Femur (tissue), 1 donor: Measurements from ENCODE around the gene OTOGL.
"Not testable (repeated sequence)": the region's sequence is repeated elsewhere in the genome, so short reads cannot be mapped to it uniquely, and the experiment has no call there.

Source experiments
- DNase-seq: peaks from one replicate; pipeline ENCODE4 v3.0.0-alpha.2; 2017

The OTOGL gene

DNA sequence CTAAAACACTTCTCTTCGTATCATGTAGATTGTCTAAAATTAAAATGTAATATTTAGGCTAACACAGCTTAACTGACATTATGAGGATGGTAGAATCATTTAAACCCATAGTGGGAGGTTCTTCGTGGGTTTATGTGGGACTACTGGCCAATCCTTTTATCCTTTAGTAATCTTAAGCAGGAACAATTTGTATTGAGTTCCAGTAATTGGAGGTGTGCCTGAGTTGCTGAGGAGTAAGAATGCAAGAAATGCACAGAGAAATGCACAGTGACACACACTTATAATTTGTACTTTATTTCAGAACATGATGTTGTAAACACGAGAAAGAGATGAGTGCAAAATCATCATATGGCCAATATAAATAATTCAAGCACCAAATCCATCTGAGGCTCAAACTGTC lies 22.3 kb downstream of the OTOGL start:
- DNase-seq: no peak

DNA sequence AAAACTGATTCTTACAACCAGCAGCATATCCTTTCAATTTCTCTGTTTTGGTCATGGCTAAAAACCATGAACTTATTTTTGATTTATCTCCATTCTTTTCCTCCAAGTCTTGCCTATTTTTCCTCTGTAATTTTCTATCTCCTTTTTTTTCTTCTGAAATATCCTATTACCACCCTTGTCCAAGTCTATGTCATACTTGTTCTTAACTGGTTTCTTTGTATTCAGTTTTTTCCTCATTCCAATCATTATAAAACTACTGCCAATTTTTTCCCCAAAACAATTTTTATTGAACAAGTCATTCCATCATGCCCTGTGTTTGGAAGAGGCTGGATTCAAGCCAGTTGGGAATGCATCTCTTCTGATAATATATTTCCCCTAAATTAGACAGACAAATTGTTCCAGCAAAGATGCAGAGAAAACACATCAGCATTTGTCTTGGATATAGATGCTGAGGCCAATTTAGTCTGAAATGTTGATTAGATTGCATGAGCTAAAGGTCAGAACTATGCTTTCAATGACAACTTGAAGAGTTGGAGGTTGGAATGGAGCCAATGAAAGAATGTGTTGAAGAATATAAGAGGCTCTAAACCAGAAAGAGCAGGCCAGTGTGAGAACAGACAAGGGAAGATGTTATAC lies 30.7 kb downstream of the OTOGL start:
- DNase-seq: no peak

DNA sequence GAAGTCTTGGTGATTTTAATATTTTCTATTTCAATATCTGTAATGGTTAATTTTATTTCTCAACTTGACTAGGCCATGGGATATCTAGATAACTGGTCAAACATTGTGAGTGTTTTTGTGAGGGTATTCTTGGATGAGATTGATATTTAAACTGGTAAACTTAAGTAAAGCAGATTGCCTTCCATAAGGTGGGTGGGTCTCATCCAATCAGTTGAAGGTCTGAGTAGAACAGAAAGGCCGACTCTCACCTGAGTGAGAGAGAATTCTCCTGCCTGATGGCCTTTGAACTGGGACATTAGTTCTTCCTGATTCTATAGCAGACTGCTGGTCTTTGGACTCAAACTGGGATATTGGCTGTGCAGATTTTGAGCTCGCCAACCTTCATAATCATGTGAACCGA lies 36.3 kb downstream of the OTOGL start:
- no peak for DNase-seq

DNA sequence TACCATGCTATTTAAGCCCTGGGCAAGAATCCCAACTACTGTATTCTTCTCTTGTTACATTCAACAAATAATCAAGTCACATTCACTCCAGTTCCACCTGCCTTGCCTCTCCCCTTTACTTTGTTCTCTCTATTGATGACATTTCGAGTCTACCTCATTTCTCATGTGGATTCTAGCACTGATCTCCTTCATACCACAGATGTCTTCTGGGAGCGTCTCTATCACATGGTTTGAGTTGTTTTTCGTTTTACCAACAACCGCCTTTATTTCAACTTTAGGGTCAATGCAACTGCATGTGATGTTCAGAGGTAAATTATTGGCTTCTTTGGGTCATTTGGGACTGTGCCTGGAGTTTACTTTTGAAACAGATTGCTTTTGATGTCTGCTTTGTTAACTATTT lies 40.7 kb downstream of the OTOGL start:
- no peak for DNase-seq

DNA sequence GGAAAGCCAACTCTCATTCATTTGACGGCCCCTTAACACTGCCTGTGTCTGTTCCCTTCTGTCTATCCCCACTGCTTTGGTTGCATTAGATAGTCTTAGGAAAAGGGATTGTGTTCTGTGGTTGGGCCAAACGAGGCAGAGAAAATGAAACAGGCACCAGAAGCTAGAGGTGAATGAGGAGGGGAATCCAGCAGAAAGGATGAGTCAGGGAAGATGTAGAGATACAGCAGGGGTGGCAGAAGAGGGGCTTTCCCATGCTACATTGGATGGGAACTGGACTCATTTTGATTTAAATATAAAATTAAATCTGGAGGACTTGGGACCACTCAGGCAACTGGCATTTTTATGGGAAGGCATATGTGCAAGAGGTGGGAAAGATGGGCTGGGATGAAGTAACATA lies 43.3 kb downstream of the OTOGL start:
- DNase-seq: no peak

DNA sequence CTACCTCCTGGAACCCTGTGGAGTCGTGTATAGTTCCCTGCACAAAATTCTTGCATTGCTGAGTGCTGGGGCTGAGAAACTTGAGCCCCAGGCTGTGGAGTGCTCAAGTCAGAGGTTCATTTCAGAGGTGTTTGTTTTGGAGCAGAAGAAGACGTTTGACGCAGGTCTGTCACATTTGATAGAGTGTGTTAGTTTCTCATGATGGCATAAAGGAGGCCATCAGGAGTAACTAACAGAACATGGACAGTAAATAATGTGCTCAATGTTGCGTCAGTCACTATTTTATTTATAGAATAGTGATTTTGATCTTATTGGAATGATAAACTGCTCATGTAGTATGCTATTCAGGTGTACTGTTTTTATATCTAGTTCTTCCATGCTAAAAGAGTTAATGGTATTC lies 44.2 kb downstream of the OTOGL start:
- no peak for DNase-seq

DNA sequence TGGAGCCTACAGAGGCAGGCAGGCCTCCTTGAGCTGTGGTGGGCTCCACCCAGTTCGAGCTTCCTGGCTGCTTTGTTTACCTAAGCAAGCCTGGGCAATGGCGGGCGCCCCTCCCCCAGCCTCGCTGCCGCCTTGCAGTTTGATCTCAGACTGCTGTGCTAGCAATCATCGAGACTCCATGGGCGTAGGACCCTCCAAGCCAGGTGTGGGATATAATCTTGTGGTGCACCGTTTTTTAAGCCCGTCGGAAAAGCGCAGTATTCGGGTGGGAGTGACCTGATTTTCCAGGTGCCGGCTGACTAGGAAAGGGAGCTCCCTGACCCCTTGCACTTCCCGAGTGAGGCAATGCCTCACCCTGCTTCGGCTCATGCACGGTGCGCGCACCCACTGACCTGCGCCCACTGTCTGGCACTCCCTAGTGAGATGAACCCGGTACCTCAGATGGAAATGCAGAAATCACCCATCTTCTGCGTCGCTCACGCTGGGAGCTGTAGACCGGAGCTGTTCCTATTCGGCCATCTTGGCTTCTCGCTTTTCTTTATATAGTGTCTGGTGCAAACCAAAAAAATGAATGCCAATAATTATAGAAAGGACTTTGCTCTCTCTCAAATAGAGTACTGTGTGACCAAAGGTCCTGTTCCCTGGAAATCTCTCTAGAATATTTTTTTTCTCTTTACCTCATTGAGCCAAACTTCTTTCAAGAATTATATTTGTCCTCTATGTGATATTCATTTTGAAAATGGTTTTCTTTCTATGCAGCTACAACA lies 50.4 kb downstream of the OTOGL start:
- DNase-seq: not testable (repeated sequence)

DNA sequence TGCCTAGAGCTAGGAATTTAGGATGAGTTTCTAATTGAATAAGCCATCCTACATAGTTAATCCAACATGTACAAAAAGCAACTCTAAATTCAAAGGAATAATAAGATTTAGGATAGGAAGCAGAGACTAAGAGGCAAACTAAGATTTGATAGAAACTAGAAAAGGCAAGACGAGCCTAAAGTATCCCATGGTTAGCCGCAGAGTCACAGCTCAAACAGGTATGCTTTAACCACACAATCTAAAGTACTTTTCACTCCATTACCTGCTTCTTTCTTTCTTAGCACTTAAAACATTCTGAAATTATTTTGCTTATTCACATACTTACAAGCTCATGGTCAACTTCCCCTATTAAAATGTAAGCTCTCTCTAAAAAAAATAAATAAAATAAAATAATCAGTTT lies 51.8 kb downstream of the OTOGL start:
- DNase-seq: no peak

DNA sequence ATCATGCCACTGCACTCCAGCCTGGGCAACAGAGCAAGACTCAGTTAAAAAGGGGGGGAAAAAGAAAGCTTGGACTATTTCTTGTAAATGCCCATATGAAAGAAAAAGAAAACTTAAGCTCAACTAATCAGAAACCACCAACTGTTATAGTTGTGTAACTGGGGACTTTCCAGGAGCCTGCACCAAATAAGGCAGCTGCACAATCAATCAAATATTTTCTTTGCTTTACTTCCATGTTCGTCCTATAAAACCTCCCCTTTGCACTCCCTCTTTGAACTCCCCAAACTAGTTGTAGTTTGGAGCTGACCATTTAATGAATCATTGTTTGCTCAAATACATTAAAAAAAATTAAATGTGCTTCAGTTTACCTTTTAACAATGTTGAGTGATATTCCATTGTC lies 54.9 kb downstream of the OTOGL start:
- no peak for DNase-seq

DNA sequence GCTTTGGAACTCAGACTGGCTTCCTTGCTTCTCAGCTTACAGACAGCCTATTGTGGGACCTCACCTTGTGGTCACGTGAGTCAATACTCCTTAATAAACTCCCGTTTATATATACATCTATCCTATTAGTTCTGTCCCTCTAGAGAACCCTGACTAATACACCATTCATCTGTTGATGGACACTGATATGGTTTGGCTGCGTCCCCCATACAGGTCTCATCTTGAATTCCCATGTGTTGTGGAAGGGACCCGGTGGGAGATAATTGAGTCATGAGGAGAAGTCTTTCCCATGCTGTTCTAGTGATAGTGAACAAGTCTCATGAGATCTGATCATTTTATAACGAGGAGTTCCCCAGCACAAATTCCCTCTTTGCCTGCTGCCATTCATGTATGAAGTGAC lies 57.0 kb downstream of the OTOGL start:
- DNase-seq: no peak

DNA sequence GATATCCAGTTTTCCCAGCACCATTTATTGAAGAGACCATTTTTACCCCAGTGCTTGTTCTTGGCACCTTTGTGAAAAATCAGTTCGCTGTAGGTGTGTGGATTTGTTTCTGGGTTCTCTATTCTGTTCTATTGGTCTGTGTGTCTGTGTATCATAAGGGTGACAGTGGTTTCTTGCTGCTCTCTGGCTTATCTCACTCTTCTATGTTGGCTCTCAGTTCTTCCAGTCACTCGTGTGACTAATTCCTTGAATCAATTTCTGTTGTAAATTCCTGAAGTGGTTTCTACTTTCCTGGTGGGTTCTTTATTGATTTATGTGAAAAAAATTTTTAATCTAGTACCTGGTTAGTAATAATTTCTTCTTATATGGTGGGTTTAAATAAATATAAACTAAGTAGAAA lies 58.3 kb downstream of the OTOGL start:
- no peak for DNase-seq

DNA sequence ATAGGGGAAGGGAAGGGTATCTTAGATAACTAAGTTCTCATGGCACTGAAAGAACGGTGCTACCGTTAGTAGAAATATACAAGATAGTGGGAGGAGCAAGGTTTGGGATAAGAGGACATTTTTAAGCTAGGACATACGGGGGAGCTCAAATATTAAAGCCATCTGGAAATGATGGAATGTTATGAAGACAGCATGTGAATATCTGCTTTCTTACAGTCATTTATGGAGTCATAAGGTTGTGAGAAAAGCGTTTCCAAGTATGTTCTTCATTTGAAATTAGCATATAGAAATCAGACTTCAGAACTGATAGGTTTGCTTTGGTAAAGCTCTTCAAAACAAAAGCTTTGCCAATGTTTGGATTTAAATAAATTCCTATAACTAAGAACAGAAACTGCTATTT lies 62.3 kb downstream of the OTOGL start:
- no peak for DNase-seq

DNA sequence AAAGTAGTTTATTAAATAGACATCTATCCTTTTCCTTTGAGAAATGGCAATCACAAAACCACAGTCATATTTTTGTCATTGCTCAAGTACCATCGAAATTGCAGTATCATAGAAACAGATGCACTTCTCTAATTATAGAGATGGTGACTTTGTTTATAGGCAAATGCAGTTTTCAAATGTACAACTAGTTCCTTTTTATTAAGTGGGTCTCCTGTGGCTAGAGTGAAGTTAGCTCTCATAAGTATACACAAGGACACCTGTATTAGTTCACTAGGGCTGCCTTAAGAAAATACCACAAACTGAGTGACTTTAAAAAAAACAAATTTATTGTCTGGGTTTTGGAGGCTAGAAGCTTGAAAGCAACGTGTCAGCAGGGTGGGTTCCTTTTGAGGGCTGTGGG lies 62.8 kb downstream of the OTOGL start:
- no peak for DNase-seq

DNA sequence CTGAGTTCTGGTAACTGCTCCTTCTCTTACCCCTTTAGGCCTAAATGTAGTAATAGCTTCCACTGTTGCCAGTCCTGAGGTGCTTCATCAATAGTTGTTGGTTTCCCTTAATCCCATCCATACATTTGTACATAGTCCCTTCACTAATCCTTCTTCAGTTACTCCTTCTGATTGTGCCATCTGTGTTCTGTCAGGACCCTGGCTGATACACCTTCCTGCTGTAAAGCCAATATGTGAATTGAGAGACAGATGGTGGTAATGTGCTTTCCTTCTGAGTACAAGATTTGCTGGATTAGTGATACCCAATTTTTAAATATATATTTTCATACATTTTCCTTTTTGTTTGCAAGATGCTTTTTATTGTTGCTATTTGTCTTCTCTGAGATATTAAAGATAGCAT lies 66.4 kb downstream of the OTOGL start:
- no peak for DNase-seq

DNA sequence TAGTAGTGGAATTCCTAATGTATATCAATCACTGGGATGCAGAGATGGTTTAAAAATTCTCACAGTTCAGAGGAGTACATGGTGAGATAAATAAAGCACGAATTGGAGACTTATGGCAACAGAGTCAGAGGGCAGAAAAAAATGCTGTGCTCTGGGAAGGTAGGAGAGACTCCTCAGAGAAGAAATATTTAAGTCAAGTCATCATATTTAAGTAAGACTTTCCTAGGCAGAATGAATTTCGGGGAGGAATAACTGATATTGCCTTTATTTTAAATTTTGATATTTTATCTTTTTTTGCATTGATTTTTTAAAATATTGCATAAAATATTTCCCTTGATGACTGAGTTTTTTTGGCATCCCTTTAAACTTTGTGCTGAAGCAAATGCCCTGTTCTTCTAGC lies 67.4 kb downstream of the OTOGL start:
- no peak for DNase-seq

DNA sequence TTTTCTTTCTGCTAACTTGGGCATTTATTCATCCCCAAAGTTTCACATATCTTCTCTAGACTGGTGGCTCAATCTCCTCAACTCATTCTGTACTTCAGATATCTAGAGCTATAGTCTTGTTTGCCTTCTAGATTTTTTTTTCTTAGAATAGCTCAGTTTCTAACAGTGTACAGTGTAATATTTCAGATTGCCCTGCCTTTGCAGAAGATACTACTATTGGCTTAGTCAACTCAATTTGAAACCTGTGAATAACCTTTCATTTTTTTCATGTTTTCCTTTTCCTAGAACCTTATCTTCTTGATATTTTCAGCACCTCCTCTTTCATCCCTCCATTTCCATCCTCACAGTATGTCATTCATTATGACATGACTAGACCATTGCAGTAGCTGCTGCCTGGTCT lies 69.6 kb downstream of the OTOGL start:
- DNase-seq: no peak

DNA sequence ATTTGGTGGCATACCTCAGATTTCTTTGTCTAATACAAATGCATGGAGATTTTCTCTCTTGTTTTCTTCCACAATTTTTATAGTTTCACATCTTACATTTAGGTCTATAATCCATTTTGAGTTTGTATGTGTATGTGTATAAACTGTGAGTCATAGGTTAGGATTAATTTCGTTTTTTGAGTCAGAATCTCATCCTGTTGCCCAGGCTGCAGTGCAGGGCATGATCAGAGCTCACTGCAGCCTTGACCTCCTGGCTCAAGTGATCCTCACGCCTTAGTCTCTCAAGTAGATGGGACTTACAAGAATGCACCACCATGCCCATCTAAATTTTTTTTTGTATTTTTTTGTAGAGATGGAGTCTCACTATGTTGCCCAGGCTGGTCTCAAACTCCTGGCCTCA lies 71.6 kb downstream of the OTOGL start:
- no peak for DNase-seq

DNA sequence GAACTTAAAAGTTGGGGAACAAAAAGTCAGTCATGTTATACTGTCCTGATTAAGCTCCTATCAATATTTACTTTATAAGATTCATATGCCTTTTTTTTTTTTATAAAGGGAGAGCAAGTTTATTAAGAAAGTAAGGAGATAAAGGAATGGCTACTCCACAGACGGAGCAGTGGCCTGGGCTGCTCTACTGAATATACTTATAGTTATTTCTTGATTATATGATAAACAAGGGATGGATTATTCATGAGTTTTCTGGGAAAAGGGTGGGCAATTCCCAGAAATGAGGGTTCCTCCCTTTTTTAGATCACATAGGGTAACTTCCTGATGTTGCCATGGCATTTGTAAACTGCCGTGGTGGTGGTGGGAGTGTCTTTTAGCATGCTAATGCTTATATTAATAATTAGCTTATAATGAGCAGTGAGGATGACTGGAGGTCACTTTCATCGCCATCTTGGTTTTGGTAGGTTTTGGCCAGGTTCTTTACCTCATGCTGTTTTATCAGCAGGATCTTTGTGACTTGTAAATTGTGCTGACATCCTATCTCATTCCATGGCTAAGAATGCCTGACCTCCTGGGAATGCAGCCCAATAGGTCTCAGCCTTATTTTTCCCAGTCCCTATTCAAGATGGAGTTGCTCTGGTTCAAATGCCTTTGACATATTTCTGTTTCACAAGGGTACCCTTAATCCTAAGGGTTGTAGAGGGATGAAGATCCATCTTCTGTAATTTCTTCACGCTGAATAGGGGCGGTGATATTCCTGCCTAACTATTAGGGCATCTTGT lies 73.9 kb downstream of the OTOGL start:
- DNase-seq: no peak

DNA sequence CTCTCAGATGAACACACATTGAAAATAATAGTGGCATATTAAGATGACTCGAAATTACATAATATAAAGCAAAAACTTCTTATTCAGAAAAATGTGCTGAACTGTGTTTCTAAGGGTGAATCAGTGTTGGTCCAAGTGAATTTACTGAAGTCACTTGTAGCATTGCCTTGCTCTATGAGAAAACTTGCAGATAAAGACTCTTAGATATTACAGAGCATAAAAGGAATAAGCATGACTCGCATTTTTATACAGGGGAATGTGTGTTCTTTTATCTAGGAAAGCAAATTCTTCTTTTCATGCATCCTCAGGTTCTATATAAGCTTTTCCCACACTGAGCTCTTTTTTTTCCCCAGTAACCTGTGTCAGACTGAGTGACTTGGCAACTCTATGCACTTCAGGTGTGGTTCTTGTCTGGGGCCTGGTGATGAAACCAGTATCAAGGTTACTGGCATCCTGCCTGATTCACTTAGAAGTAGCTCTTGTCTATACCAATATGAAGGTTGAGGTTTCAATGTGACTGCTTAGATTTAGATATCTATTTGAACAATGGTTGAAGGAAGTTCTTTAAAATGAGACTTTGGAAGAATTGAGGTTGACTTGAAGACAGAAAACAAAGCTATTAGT lies 76.1 kb downstream of the OTOGL start:
- DNase-seq: no peak

DNA sequence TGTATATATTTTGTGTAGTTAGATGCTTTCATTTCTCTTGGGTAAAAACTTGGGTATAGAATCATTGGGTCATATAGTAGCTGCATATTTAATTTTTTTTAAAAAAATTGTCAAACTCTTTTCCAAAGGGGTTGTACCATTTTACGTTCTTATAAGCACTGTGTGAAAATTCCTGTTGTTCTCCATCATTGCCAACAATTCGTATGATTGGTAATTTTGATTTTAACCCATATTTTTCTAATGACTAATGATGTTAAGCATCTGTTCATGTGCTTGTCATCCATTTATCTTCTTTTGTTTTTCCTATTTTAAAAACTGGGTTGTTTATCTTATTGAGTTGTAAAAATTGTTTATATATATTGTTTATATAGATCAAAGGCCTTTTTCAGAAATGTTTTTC lies 77.4 kb downstream of the OTOGL start:
- DNase-seq: no peak

DNA sequence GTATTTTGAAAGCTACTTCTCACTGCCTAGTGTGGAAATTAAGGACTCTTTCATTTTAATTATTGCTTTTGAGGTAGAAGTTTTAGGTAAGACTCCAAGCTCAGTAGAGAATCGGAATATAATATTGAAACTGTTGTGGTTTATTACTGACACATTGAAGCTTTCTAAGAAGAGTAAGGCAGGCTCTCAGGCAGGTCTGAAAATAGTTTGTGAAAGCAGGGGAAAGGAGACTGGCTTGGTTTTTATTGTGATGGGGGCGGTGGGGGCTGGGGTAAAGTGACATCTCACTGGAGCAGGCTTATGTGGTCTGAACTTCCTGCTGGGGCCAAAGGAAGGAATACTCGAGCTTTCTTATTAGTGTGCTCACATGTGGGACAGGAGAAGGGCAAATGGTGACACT lies 79.5 kb downstream of the OTOGL start:
- DNase-seq: no peak

DNA sequence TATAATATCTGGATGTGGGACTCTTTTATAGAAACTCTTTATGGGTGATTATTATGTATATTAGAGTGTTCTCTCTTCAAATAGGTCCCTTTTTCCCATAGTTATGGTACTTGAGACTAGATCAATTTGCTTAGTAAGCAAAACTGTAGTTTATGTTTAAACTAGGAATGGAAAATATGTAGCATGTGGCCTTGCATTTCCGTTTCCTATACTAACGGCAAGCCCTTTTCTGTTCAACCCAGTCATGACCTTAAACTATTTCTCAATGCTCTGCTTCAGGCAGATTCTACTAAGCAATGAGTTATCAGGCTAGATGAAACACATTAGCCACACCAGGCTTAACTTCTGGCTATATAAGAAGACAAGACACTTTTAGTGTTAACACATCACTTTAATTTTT lies 84.6 kb downstream of the OTOGL start:
- DNase-seq: no peak

DNA sequence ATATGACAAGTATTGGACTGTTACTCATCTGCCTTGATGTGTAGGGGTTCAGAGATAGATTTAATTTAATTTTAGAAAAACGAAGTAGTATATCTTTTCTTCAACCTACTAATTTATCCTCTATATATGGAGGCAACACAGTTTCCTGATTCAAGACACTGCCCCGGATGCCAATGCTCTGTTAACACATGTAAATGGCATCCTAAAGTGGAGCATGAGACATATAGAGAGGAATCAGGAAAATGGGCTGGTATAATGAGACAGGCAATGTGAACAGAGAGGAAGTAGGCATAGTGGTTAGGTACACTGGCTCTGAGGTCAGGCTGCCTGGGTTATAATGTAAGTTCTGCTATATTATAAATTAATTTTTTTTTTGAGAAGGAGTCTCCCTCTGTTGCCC lies 85.6 kb downstream of the OTOGL start:
- no peak for DNase-seq

DNA sequence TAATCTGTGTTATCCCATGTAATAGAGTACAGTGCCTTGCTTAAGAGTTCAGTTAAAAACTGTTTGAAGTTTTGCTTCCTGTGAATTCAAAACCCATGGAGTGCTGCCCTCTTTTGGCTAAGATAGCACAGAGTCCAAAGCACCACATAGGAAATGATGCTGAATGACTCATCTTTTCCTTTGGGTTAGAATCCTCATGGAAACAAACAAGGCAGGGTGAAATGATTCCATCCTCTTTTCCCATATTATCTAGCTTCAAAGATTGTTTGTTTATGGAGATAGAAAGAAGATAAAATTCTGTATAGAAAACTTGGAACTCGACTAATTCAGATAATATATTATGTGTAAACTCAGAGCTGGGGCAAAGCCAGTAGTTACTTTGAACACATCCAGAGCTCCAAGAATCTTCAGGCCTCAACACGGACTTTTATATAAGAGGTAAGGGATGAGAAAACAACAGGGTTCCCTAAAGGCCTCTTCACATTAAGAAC lies 87.4 kb downstream of the OTOGL start:
- peak; percentile 76 for DNase-seq
